HG02970 (cell line): ENCODE data around the gene GPR68.
"Not testable (repeated sequence)": the region's sequence is repeated elsewhere in the genome, so short reads cannot be mapped to it uniquely, and the experiment has no call there.

Source experiments
- ATAC-seq: cut with Tn5 transposase; IDR thresholded peaks from one replicate; pipeline ENCODE4 v1.9.1; 2021; ENCODE audit warnings: mild to moderate bottlenecking, moderate library complexity, moderate number of reproducible peaks; ENCODE audit not compliant: unreplicated experiment, low FRiP score

Gene GPR68

GRCh38 chr14:91254461-91254860 lies 10.0 kb upstream of the GPR68 start:
- no peak for ATAC-seq

- no peak for ATAC-seq
Measured at GRCh38 chr14:91253795-91254323, 9.4 kb upstream of the GPR68 start.

- ATAC-seq, result no peak
Measured at GRCh38 chr14:91252871-91253794, 8.6 kb upstream of the GPR68 start.

GRCh38 chr14:91250912-91251311 lies 6.4 kb upstream of the GPR68 start:
- ATAC-seq, result no peak

- peak; percentile 86 for ATAC-seq
Measured at GRCh38 chr14:91249841-91250616, 5.5 kb upstream of the GPR68 start.

- ATAC-seq, result no peak
Measured at GRCh38 chr14:91246051-91246852, 1.7 kb upstream of the GPR68 start.

GRCh38 chr14:91245616-91246015 lies 1.1 kb upstream of the GPR68 start:
- ATAC-seq, result not testable (repeated sequence)

- ATAC-seq, result no peak
Measured at GRCh38 chr14:91245029-91245428, 525 bp upstream of the GPR68 start.

GRCh38 chr14:91243074-91243471 lies 1.4 kb downstream of the GPR68 start:
- ATAC-seq, result no peak

GRCh38 chr14:91242635-91243034 lies 1.9 kb downstream of the GPR68 start:
- no peak for ATAC-seq

GRCh38 chr14:91241863-91242262 lies 2.6 kb downstream of the GPR68 start:
- ATAC-seq, result no peak

GRCh38 chr14:91238661-91239060 lies 5.8 kb downstream of the GPR68 start:
- ATAC-seq, result no peak

- ATAC-seq, result no peak
Measured at GRCh38 chr14:91238085-91238484, 6.4 kb downstream of the GPR68 start.

- ATAC-seq, result no peak
Measured at GRCh38 chr14:91237219-91237618, 7.3 kb downstream of the GPR68 start.

GRCh38 chr14:91235841-91236240 lies 8.7 kb downstream of the GPR68 start:
- no peak for ATAC-seq

GRCh38 chr14:91234791-91235114 lies 9.8 kb downstream of the GPR68 start:
- ATAC-seq, result no peak

- no peak for ATAC-seq
Measured at GRCh38 chr14:91233936-91234790, 10.3 kb downstream of the GPR68 start.

- ATAC-seq, result no peak
Measured at GRCh38 chr14:91232603-91233002, 11.9 kb downstream of the GPR68 start.

- ATAC-seq, result no peak
Measured at GRCh38 chr14:91232052-91232451, 12.5 kb downstream of the GPR68 start.

GRCh38 chr14:91231446-91231845 lies 13.1 kb downstream of the GPR68 start:
- no peak for ATAC-seq
